ENCODE data around the gene MRPL10. TPM values are rescaled to one million over a fixed set of nuclear protein-coding genes. Genes with fewer than 3 reads are reported as not detected.

Gene MRPL10
- total RNA-seq, 1 experiment from 2014 or later, result 74.2 TPM

DNA sequence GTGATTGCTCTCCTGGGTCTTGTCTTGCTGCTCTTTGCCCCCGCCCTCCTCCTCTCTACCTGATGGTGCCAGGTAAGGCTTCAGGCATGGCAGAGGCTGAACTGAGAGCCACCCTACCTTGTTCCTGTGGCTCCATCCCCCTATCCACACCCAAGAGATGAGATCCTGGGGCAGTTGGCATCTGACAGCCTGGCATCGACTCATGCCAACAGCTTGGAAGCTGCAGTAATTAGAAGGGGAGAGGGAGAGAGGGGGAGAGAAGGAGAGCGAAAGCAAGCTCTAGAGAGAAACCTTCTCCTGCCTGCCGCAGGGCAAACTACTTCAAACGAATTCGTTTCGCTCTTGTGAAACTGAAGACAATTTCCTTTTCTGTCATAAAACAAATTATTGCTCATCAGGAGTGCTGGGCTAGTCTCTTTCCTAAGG, 33.5 kb upstream of the MRPL10 start:
- Histone ChIP-seq H3K79me2 (ENCODE audit: low read length) (no peaks in the 10 kb centered on the region), H3F3A (ENCODE audit: low read length, unreplicated experiment) (peaks cover 6% of the 10 kb centered on the region), H3K27me3 (ENCODE audit: low read length) (no peaks in the 10 kb centered on the region), H3K36me3 (ENCODE audit: low read depth, low read length) (no peaks in the 10 kb centered on the region), H3K4me2 (ENCODE audit: low read length) (peak overlapping the region; percentile 79), H3K9ac (ENCODE audit: low read length) (0 out of 2 replicates have a peak overlapping the region, but pooled peaks have one; percentile 9), H4K20me1 (ENCODE audit: low read length) (no peaks in the 10 kb centered on the region), H3K4me1 (ENCODE audit: insufficient read depth, low read length) (peaks cover 28% of the 10 kb centered on the region), H3K27ac (ENCODE audit: low read length) (peak overlapping the region; percentile 77), H2AFZ (ENCODE audit: low read length) (peak overlapping the region; percentile 57), H3K9me3 (ENCODE audit: low read length) (no peaks in the 10 kb centered on the region), H3K4me3 (ENCODE audit: low read length) (peak overlapping the region; percentile 49), H3K9me2 (replicated peaks; ENCODE audit: low read length) (no peaks in the 10 kb centered on the region)
- BruUV-seq (replicated peaks), result no TSS peak
- no peak for TF ChIP-seq EZH2phosphoT487 (IDR thresholded peaks at IDR 0.05; ENCODE audit: borderline replicate concordance, low read length)
- TF ChIP-seq, protein P1, sequence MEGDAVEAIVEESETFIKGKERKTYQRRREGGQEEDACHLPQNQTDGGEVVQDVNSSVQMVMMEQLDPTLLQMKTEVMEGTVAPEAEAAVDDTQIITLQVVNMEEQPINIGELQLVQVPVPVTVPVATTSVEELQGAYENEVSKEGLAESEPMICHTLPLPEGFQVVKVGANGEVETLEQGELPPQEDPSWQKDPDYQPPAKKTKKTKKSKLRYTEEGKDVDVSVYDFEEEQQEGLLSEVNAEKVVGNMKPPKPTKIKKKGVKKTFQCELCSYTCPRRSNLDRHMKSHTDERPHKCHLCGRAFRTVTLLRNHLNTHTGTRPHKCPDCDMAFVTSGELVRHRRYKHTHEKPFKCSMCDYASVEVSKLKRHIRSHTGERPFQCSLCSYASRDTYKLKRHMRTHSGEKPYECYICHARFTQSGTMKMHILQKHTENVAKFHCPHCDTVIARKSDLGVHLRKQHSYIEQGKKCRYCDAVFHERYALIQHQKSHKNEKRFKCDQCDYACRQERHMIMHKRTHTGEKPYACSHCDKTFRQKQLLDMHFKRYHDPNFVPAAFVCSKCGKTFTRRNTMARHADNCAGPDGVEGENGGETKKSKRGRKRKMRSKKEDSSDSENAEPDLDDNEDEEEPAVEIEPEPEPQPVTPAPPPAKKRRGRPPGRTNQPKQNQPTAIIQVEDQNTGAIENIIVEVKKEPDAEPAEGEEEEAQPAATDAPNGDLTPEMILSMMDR (conservative IDR thresholded peaks at IDR 0.05; ENCODE audit: low read depth, low read length), result no peak
- no peak for TF ChIP-seq EZH2 (IDR thresholded peaks at IDR 0.05; ENCODE audit: low read length, unreplicated experiment)
- ATAC-seq, result peak; percentile 69
- ChIA-PET POLR2A (ENCODE audit: unreplicated experiment) (interaction anchor here (1.0 kb wide), 1 partner anchor 106 kb away, joined by 3 read pairs; no protein-coding TSS in a partner anchor), CTCF (interaction anchor here (0.6 to 1.0 kb wide), 3 partner anchors 25 to 568 kb away, joined by 3 to 9 read pairs (median 4); partner anchors contain the start of gene CDK5RAP3)
- intact Hi-C loops (cut with micrococcal nuclease), result loop anchor here (2.0 kb wide), 1 partner anchor 14 kb away; the partner anchor contains the start of gene SP6
- peak; percentile 89 for DNase-seq

GRCh38 chr17:47862621-47863440, 31.5 kb upstream of the MRPL10 start:
- TF ChIP-seq, protein P1 (conservative IDR thresholded peaks at IDR 0.05; ENCODE audit: low read depth, low read length), result no peak
- TF ChIP-seq EZH2phosphoT487 (IDR thresholded peaks at IDR 0.05; ENCODE audit: borderline replicate concordance, low read length) (no peak), EZH2 (IDR thresholded peaks at IDR 0.05; ENCODE audit: low read length, unreplicated experiment) (no peak)
- DNase-seq, result peak; percentile 93
- CTCF ChIA-PET, result interaction anchor here (0.5 to 0.8 kb wide), 2 partner anchors 12 to 108 kb away, joined by 4 to 7 read pairs; partner anchors contain the start of genes CDK5RAP3 and SP6
- Histone ChIP-seq H3K27me3 (ENCODE audit: low read length) (no peaks in the 10 kb centered on the region), H3K79me2 (ENCODE audit: low read length) (no peaks in the 10 kb centered on the region), H2AFZ (ENCODE audit: low read length) (peak overlapping the region; percentile 59), H3K4me1 (ENCODE audit: insufficient read depth, low read length) (peaks cover 28% of the 10 kb centered on the region), H4K20me1 (ENCODE audit: low read length) (no peaks in the 10 kb centered on the region), H3K27ac (ENCODE audit: low read length) (peak overlapping the region; percentile 42), H3F3A (ENCODE audit: low read length, unreplicated experiment) (peaks cover 6% of the 10 kb centered on the region), H3K9me2 (replicated peaks; ENCODE audit: low read length) (no peaks in the 10 kb centered on the region), H3K4me3 (ENCODE audit: low read length) (no peak overlapping the region), H3K9me3 (ENCODE audit: low read length) (no peaks in the 10 kb centered on the region), H3K9ac (ENCODE audit: low read length) (no peak overlapping the region), H3K36me3 (ENCODE audit: low read depth, low read length) (no peaks in the 10 kb centered on the region), H3K4me2 (ENCODE audit: low read length) (peak overlapping the region; percentile 42)
- ATAC-seq, result peak; percentile 73
- BruUV-seq (replicated peaks), result no TSS peak
- intact Hi-C loops (cut with micrococcal nuclease), result no loop called here
- POLR2A ChIA-PET (ENCODE audit: unreplicated experiment), result interaction anchor here (0.6 kb wide), 2 partner anchors 33 to 144 kb away, joined by 3 read pairs; partner anchors contain the start of gene SP2

Measured in PC-3 (cell line).